ENCODE data around the gene AMOT.

AMOT gene

DNA sequence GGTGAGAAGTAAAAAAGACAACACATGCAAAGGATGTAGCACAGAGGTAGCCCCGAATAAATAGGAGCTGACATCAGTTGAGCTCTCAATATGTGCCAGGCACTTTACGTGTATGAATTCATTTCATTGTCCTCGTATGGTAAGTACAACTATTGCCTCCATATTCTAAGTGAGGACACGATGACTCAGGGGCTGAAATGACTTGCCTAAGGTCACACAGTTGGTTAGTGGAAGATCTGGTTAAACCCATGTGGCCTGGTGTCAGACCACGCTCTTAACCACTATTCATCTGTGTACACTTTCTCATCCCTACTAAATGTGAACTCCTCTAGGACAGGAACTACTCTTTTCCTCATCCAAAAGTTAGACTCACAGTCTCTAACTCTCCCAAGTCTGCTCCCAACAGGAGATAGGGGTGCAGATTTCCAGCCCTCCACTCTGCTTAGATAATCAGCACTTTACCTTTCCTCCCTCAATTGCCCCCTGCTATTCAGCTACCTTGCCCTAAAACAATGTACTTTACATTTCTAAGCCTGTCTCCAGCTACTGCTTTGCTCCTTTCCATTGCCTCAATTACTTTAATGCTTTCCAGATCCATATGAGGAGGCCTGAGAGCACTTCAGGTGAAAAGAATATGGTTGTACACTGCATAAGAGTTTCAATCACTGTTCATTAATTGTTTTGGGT is 102.1 kb downstream of the AMOT start:
- DNase-seq (ENCODE audit: low spot score), result no peak

DNA sequence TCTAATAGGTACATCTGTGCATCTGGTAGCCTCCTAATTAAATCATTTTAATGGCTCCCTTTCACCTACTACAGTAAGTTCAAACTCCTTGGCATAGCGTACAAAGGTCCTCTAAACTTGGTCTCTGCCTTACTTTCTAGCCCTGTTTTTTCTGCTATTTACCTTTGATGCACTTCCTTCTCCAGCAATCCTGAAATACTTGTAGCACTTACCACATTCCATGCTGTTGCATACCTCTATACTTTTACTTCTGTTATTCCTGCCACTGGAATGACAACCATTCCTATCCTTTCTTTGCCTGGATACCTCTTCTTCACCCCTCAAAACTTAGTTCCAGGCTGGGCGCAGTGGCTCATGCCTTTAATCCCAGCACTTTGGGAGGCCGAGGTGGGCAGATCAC is 104.3 kb downstream of the AMOT start:
- DNase-seq (ENCODE audit: low spot score), result no peak

DNA sequence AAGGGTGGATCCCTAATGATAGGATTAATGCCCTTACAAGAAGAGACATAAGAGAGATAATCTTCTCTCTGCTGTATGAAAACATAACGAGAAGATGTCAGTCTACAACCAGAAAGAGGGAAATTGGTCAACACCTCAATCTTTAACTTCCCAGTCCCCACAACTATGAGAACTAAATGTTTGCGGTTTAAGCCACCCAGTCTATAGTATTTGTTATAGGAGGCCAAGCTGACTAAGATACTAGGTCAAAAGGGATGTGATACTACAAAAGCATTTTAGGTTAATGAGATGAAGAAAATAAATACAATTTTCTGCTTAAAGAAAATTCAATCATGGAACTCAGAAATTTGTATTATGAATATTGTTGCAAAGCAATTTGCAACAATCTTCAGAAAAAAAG is 105.5 kb downstream of the AMOT start:
- DNase-seq (ENCODE audit: low spot score), result no peak

DNA sequence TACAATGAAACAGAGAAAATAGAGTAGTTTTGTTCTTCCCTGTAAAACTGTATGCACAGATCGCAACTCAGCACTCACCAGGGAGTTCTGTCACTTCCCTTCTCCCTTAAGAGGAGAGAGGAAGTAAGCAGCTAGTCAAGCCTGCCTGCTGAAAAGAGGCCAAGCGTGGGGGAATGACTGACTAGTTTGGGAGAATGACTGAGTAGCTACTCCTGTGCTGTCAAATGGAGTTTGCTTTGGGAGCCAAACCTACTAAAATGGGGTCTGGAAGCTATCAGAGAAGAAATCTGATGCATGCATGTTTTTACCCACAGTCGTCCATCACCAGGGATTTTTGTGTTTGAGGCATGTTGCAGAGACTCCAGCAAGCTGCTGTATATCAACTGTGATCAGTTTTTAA is 106.3 kb downstream of the AMOT start:
- no peak for DNase-seq (ENCODE audit: low spot score)

DNA sequence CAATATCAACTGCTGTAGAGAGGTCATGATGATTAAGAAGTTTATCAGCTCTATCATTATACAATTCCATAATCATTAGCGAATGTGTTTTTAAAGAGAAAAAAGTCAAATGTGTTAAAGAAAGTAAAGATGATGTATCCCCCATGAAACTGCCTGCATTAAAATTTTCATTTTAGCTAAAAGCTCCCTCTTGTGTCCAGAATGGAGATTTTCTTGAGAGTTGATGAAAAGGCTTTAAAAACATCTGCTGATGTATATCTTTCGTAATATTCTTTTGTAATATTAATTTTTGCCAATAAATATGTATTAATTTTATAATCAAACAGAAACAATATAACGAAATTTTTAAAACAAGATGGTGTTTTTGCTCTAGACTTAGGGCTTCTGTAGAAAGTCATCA is 108.8 kb downstream of the AMOT start:
- no peak for DNase-seq (ENCODE audit: low spot score)

Measured in COLO829 (cell line).